Stimulated activated CD4-positive, alpha-beta T cell treated with anti-CD3 and anti-CD28 coated beads, Interleukin-4, amount 100 ng/mL, for 4 hours (primary cell): Measurements from ENCODE around the gene POLR2B.
"Not testable (repeated sequence)": the region's sequence is repeated elsewhere in the genome, so short reads cannot be mapped to it uniquely, and the experiment has no call there.

Experiments used
- DNase-seq, 2 experiments: peaks; one replicate each; pipeline ENCODE4 v3.0.0-alpha.2; 2020

Gene POLR2B

GRCh38 chr4:57059890-57060716 is 81.4 kb downstream of the POLR2B start:
- no peak for DNase-seq

- not testable (repeated sequence) for DNase-seq
These were observed 82.0 kb downstream of the POLR2B start for GRCh38 chr4:57060717-57061067.

GRCh38 chr4:57061395-57061794 is 82.7 kb downstream of the POLR2B start:
- DNase-seq, result no peak

GRCh38 chr4:57063518-57063917 is 84.8 kb downstream of the POLR2B start:
- no peak for DNase-seq

GRCh38 chr4:57064120-57064519 is 85.4 kb downstream of the POLR2B start:
- DNase-seq, result no peak

GRCh38 chr4:57064811-57065711 is 86.4 kb downstream of the POLR2B start:
- no peak for DNase-seq

- no peak for DNase-seq
These were observed 87.2 kb downstream of the POLR2B start for GRCh38 chr4:57065730-57066482.

- no peak for DNase-seq
These were observed 89.7 kb downstream of the POLR2B start for GRCh38 chr4:57068237-57068981.

GRCh38 chr4:57070461-57070860 is 91.8 kb downstream of the POLR2B start:
- no peak for DNase-seq

GRCh38 chr4:57071326-57071725 is 92.6 kb downstream of the POLR2B start:
- no peak for DNase-seq

- DNase-seq, result no peak
These were observed 94.9 kb downstream of the POLR2B start for GRCh38 chr4:57073559-57073958.

GRCh38 chr4:57074744-57075143 is 96.0 kb downstream of the POLR2B start:
- no peak for DNase-seq

- no peak for DNase-seq
These were observed 96.7 kb downstream of the POLR2B start for GRCh38 chr4:57075367-57075766.

- DNase-seq, result no peak
These were observed 98.0 kb downstream of the POLR2B start for GRCh38 chr4:57076646-57077045.

- DNase-seq, result no peak
These were observed 99.1 kb downstream of the POLR2B start for GRCh38 chr4:57077550-57078343.

- DNase-seq, result no peak
These were observed 100.2 kb downstream of the POLR2B start for GRCh38 chr4:57078685-57079521.
